Parathyroid adenoma (tissue), 2 donors: ENCODE data around the gene LSAMP.

Experiments used
- H2AFZ ChIP-seq: fragments of 300-600 bp; sonication (generic); one replicate; pipeline ENCODE4 v1.7.0; 2017; ENCODE audit warnings: antibody characterized with exemption, mild to moderate bottlenecking
- H3K27ac ChIP-seq: fragments of 300-600 bp; sonication (generic); one replicate; pipeline ENCODE4 v1.7.0; 2017
- H3K27me3 ChIP-seq: fragments of 300-600 bp; sonication (generic); one replicate; pipeline ENCODE4 v1.7.0; 2017; ENCODE audit warnings: low read length; ENCODE audit not compliant: control insufficient read depth, insufficient read depth
- H3K36me3 ChIP-seq: fragments of 300-600 bp; sonication (generic); one replicate; pipeline ENCODE4 v1.7.0; 2017; ENCODE audit warnings: low read length; ENCODE audit not compliant: control insufficient read depth, insufficient read depth
- H3K4me1 ChIP-seq: fragments of 300-600 bp; sonication (generic); one replicate; pipeline ENCODE4 v1.7.0; 2017; ENCODE audit warnings: control low read depth
- H3K4me2 ChIP-seq: fragments of 300-600 bp; sonication (generic); one replicate; pipeline ENCODE4 v1.7.0; 2017; ENCODE audit warnings: low read length
- H3K4me3 ChIP-seq: fragments of 300-600 bp; sonication (generic); one replicate; pipeline ENCODE4 v1.7.0; 2017; ENCODE audit warnings: low read depth, low read length
- H3K79me2 ChIP-seq: fragments of 300-600 bp; sonication (generic); one replicate; pipeline ENCODE4 v1.7.0; 2017; ENCODE audit warnings: control low read depth
- H3K9ac ChIP-seq: fragments of 300-600 bp; sonication (generic); one replicate; pipeline ENCODE4 v1.7.0; 2017; ENCODE audit warnings: mild to moderate bottlenecking
- H3K9me3 ChIP-seq: fragments of 300-600 bp; sonication (generic); one replicate; pipeline ENCODE4 v1.7.0; 2017; ENCODE audit warnings: low read length; ENCODE audit not compliant: control insufficient read depth
- CTCF ChIP-seq: fragments of 300-600 bp; sonication (generic); IDR thresholded peaks from one replicate; pipeline ENCODE4 v1.7.0; 2017; ENCODE audit warnings: antibody characterized with exemption, mild to moderate bottlenecking
- donor health status: primary hyperparathyroidism.

Gene LSAMP

GRCh38 chr3:116264546-116265319 is 180.6 kb downstream of the LSAMP start:
- H3K36me3 ChIP-seq = no peaks in the 10 kb centered on the region
- no peaks in the 10 kb centered on the region for H3K9me3 ChIP-seq
- no peaks in the 10 kb centered on the region for H3K27me3 ChIP-seq
- no peak overlapping the region for H3K4me2 ChIP-seq
- H3K9ac ChIP-seq = no peak overlapping the region
- H3K4me3 ChIP-seq = no peak overlapping the region
- H2AFZ ChIP-seq = no peak overlapping the region
- H3K27ac ChIP-seq = no peak overlapping the region
- H3K4me1 ChIP-seq = no peaks in the 10 kb centered on the region
- no peak for TF ChIP-seq CTCF
- H3K79me2 ChIP-seq = no peaks in the 10 kb centered on the region

GRCh38 chr3:116263842-116264545 is 181.3 kb downstream of the LSAMP start:
- Histone ChIP-seq H3K79me2 (no peaks in the 10 kb centered on the region), H3K27me3 (no peaks in the 10 kb centered on the region), H3K9me3 (no peaks in the 10 kb centered on the region), H3K4me2 (no peak overlapping the region), H3K4me1 (no peaks in the 10 kb centered on the region), H3K27ac (no peak overlapping the region), H2AFZ (no peak overlapping the region), H3K4me3 (no peak overlapping the region), H3K9ac (no peak overlapping the region), H3K36me3 (no peaks in the 10 kb centered on the region)
- TF ChIP-seq CTCF = no peak

- Histone ChIP-seq H3K9ac (no peak overlapping the region), H3K9me3 (no peaks in the 10 kb centered on the region), H3K4me3 (no peak overlapping the region), H3K4me2 (no peak overlapping the region), H3K27me3 (no peaks in the 10 kb centered on the region), H3K27ac (no peak overlapping the region), H3K36me3 (no peaks in the 10 kb centered on the region), H2AFZ (no peak overlapping the region), H3K4me1 (no peaks in the 10 kb centered on the region), H3K79me2 (no peaks in the 10 kb centered on the region)
- TF ChIP-seq CTCF = no peak
These were observed 184.8 kb downstream of the LSAMP start for GRCh38 chr3:116260491-116260890.

- H3K4me2 ChIP-seq = no peak overlapping the region
- TF ChIP-seq CTCF = no peak
- H3K9ac ChIP-seq = no peak overlapping the region
- no peaks in the 10 kb centered on the region for H3K4me1 ChIP-seq
- H3K27ac ChIP-seq = no peak overlapping the region
- H3K4me3 ChIP-seq = no peak overlapping the region
- no peaks in the 10 kb centered on the region for H3K9me3 ChIP-seq
- H2AFZ ChIP-seq = no peak overlapping the region
- no peaks in the 10 kb centered on the region for H3K27me3 ChIP-seq
- no peaks in the 10 kb centered on the region for H3K36me3 ChIP-seq
- H3K79me2 ChIP-seq = no peaks in the 10 kb centered on the region
These were observed 185.3 kb downstream of the LSAMP start for GRCh38 chr3:116259984-116260383.
